ENCODE results near the gene ADGRL1. TPM values are rescaled to one million over a fixed set of nuclear protein-coding genes. Genes with fewer than 3 reads are reported as not detected.

ADGRL1 gene
- total and polyA plus RNA-seq, 2 donors (not counting 1 experiment from before 2014, with no cell fraction given): 0.64 to 1.8 TPM

DNA sequence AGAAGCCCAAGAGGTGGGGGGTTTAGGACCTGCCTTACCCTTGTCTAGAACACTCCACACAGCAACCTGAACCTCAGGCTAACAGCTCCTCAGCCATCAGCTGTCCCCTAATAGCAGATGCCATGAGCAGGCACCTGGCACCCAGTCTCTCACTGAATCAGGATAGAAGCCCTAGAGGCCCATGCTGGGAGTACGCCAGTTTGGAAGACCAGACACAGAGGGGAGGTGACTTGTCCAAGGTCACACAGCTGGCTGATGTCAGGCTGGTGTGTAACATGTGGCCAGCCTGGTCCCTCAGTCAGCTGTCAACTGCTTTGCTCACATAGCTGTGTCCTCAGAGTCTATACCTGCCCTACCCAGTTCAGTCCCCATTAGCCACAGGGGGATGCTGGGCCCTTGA lies 102.7 kb downstream of the ADGRL1 start:
- Histone ChIP-seq H3K27ac (ENCODE audit: low read length in 2 of 2) (no peak overlapping the region), H3K4me3 (ENCODE audit: control extremely low read depth in 1 of 5, extremely low read depth in 1 of 5, insufficient read depth in 1 of 5, low read depth in 2 of 5, low read length in 4 of 5) (no peak overlapping the region), H3K36me3 (replicated peaks in 1 of 2; ENCODE audit: control extremely low read depth in 1 of 2, control insufficient read depth in 1 of 2, extremely low read depth in 1 of 2, insufficient read depth in 2 of 2, low read length in 1 of 2) (peaks cover 0 to 24% of the 10 kb centered on the region in 2 experiments), H3K9me3 (ENCODE audit: control extremely low read depth in 1 of 3, control insufficient read depth in 2 of 3, insufficient read depth in 1 of 3, low read length in 2 of 3) (no peaks in the 10 kb centered on the region), H3K4me2 (replicated peaks; ENCODE audit: low read depth, low read length, poor library complexity, severe bottlenecking) (no peak overlapping the region), H3K4me1 (ENCODE audit: control insufficient read depth in 2 of 2, insufficient read depth in 2 of 2, low read length in 2 of 2) (no peaks in the 10 kb centered on the region), H2AFZ (ENCODE audit: insufficient read depth, low read depth, low read length, poor library complexity, severe bottlenecking) (no peak overlapping the region), H4K20me1 (ENCODE audit: control insufficient read depth, insufficient read depth, low read length, poor library complexity, severe bottlenecking) (no peaks in the 10 kb centered on the region), H3K9ac (ENCODE audit: low read length) (no peak overlapping the region), H3K27me3 (replicated peaks in 1 of 4; ENCODE audit: control extremely low read depth in 1 of 4, control insufficient read depth in 3 of 4, insufficient read depth in 4 of 4, low read length in 3 of 4) (no peaks in the 10 kb centered on the region), H3K79me2 (ENCODE audit: control insufficient read depth, insufficient read depth, low read length) (peaks cover 2% of the 10 kb centered on the region)
- 100% methylated on average over 1 of the region's 1 CpG for WGBS (ENCODE audit: insufficient coverage)
- Mint-ChIP-seq H3K27ac (no peak overlapping the region), H3K9me3 (ENCODE audit: insufficient read depth) (no peaks in the 10 kb centered on the region), H3K4me3 (no peak overlapping the region), H3K27me3 (no peaks in the 10 kb centered on the region), H3K4me1 (no peaks in the 10 kb centered on the region)
- DNase-seq (no peak), ATAC-seq (ENCODE audit: low read depth) (no peak)
- ChIA-PET CTCF (interaction anchor here (1.6 kb wide), 1 partner anchor 23 kb away, joined by 4 read pairs; no protein-coding TSS in a partner anchor), POLR2A (no interaction called here)
- intact Hi-C loops (cut with micrococcal nuclease): no loop called here
- TF ChIP-seq EZH2 (IDR thresholded peaks at IDR 0.05; ENCODE audit: borderline replicate concordance, insufficient read depth, low read depth, low read length, poor library complexity, severe bottlenecking): no peak
- TF ChIP-seq, protein P1, sequence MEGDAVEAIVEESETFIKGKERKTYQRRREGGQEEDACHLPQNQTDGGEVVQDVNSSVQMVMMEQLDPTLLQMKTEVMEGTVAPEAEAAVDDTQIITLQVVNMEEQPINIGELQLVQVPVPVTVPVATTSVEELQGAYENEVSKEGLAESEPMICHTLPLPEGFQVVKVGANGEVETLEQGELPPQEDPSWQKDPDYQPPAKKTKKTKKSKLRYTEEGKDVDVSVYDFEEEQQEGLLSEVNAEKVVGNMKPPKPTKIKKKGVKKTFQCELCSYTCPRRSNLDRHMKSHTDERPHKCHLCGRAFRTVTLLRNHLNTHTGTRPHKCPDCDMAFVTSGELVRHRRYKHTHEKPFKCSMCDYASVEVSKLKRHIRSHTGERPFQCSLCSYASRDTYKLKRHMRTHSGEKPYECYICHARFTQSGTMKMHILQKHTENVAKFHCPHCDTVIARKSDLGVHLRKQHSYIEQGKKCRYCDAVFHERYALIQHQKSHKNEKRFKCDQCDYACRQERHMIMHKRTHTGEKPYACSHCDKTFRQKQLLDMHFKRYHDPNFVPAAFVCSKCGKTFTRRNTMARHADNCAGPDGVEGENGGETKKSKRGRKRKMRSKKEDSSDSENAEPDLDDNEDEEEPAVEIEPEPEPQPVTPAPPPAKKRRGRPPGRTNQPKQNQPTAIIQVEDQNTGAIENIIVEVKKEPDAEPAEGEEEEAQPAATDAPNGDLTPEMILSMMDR (IDR thresholded peaks at IDR 0.05): no peak

DNA sequence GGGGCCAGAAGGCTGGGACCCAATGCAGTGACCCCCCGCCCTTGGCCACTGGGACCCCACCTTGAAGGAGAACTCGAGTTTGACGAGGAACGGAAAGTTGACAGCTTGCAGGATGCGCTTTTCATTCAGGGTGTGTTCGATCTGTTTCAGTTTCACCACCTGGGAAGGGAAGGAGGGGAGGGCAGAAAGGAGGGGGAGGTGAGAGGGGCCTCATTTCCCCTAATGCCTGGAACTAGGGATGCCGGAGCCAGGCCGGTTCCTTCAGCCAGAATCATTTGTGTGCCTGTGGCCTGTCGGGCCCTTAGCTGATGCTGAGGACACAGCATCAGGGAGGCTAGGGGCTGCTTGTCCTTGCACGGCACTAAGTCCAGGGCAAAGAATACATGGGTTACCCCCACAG lies 103.2 kb downstream of the ADGRL1 start:
- ChIA-PET CTCF (interaction anchor here (1.6 kb wide), 1 partner anchor 22 kb away, joined by 4 read pairs; no protein-coding TSS in a partner anchor), POLR2A (no interaction called here)
- H3K27ac Mint-ChIP-seq: no peak overlapping the region
- no peak overlapping the region for H3K4me3 Mint-ChIP-seq
- no peaks in the 10 kb centered on the region for H3K4me1 Mint-ChIP-seq
- no peaks in the 10 kb centered on the region for H3K27me3 Mint-ChIP-seq
- WGBS (ENCODE audit: insufficient coverage): 88% methylated on average over 10 of the region's 10 CpGs
- Histone ChIP-seq H3K79me2 (ENCODE audit: control insufficient read depth, insufficient read depth, low read length) (peaks cover 2% of the 10 kb centered on the region), H3K4me1 (ENCODE audit: control insufficient read depth in 2 of 2, insufficient read depth in 2 of 2, low read length in 2 of 2) (no peaks in the 10 kb centered on the region), H3K36me3 (replicated peaks in 1 of 2; ENCODE audit: control extremely low read depth in 1 of 2, control insufficient read depth in 1 of 2, extremely low read depth in 1 of 2, insufficient read depth in 2 of 2, low read length in 1 of 2) (peaks cover 0 to 29% of the 10 kb centered on the region in 2 experiments), H3K4me2 (replicated peaks; ENCODE audit: low read depth, low read length, poor library complexity, severe bottlenecking) (no peak overlapping the region), H3K9me3 (ENCODE audit: control extremely low read depth in 1 of 3, control insufficient read depth in 2 of 3, insufficient read depth in 1 of 3, low read length in 2 of 3) (no peaks in the 10 kb centered on the region), H3K27me3 (replicated peaks in 1 of 4; ENCODE audit: control extremely low read depth in 1 of 4, control insufficient read depth in 3 of 4, insufficient read depth in 4 of 4, low read length in 3 of 4) (no peaks in the 10 kb centered on the region), H3K4me3 (ENCODE audit: control extremely low read depth in 1 of 5, extremely low read depth in 1 of 5, insufficient read depth in 1 of 5, low read depth in 2 of 5, low read length in 4 of 5) (no peak overlapping the region), H3K9ac (ENCODE audit: low read length) (no peak overlapping the region), H4K20me1 (ENCODE audit: control insufficient read depth, insufficient read depth, low read length, poor library complexity, severe bottlenecking) (no peaks in the 10 kb centered on the region), H3K27ac (ENCODE audit: low read length in 2 of 2) (no peak overlapping the region), H2AFZ (ENCODE audit: insufficient read depth, low read depth, low read length, poor library complexity, severe bottlenecking) (no peak overlapping the region)
- no peak for TF ChIP-seq EZH2 (IDR thresholded peaks at IDR 0.05; ENCODE audit: borderline replicate concordance, insufficient read depth, low read depth, low read length, poor library complexity, severe bottlenecking)
- TF ChIP-seq, protein P1 (IDR thresholded peaks at IDR 0.05): no peak
- DNase-seq: no peak
- H3K9me3 Mint-ChIP-seq (ENCODE audit: insufficient read depth): no peaks in the 10 kb centered on the region
- intact Hi-C loops (cut with micrococcal nuclease): no loop called here
- no peak for ATAC-seq (ENCODE audit: low read depth)

All from B cell (primary cell).